ENCODE measurements around the gene IPMK.
"Not testable (repeated sequence)": the region's sequence is repeated elsewhere in the genome, so short reads cannot be mapped to it uniquely, and the experiment has no call there.

Gene IPMK

GRCh38 chr10:58229856-58230255 is 37.8 kb downstream of the IPMK start:
- not testable (repeated sequence) for DNase-seq (ENCODE audit: low read depth in 2 of 2, low spot score in 1 of 2)

DNA sequence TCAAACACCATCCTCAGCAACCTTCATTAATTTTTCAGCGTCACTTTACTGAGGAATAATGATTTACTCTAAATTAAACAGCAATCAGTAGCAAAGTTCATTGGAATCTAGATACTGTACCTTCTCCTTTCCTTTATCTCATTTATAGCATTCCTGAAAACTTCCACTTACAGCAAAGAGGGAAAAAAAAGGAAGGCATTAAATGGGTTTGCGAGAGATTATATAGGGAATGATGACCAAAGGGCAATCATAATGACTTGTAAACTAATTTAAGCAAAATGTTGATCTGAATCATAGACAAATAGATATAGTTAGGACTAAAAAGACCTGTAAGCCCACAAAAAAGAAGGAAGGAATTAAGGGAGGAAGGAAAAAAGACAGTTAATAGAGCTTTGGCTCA is 42.0 kb downstream of the IPMK start:
- DNase-seq (ENCODE audit: low read depth in 2 of 2, low spot score in 1 of 2), result no peak

DNA sequence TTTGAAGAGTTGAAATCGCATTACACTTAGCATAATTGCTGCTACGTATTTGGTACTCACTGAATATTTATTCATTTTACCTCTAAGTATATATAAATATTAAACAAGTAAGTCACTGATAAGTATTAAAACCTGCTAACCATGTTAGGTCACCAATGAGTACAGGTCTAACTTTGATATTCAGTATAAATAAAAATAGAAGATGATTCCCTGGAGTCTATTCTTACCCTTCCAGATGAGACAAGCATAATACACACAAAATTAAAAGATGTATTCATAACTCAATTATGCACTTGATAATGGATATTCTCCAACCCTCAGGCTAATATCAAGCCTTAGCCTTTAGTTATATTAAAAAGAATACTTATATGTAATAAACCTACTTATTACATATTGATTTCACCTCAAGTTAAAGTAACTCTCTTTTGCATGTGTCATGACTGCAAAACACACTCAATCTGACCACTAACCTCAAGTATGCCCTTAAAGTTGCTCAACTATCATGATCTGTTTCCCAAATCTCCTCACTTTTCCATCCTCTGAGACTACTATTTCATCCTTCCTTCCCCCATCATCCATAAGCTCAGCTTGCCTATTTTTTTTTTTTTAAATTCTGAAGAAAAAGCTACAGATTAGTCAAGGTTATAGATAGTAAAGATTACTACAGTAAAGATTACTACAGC is 46.8 kb downstream of the IPMK start:
- DNase-seq (ENCODE audit: low read depth in 2 of 2, low spot score in 1 of 2), result no peak

- no peak for DNase-seq (ENCODE audit: low read depth in 2 of 2, low spot score in 1 of 2)
These were observed 47.8 kb downstream of the IPMK start for GRCh38 chr10:58219875-58220274.

- no peak for DNase-seq (ENCODE audit: low read depth in 2 of 2, low spot score in 1 of 2)
These were observed 50.1 kb downstream of the IPMK start for GRCh38 chr10:58217612-58218011.

DNA sequence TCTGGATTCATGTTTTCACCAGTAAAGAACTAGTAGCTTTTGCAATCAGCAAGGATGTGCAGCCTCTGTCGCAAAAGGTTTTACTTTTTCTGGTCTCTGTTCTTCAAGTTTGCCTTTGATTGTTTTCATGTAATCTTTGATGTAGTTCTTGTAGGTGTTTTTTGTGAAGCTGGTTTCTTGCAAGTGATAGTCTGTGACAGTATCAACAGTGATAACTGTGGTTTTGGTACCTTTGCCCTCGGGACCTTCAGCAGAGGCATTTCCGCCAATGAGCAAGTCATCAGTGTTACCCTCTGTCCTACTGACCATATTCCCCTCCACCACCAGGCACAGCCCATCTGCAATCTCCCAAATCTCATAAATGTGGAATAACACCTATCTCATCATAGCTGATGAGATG is 55.1 kb downstream of the IPMK start:
- DNase-seq (ENCODE audit: low read depth in 2 of 2, low spot score in 1 of 2), result no peak

- DNase-seq (ENCODE audit: low read depth in 2 of 2, low spot score in 1 of 2), result no peak
These were observed 57.5 kb downstream of the IPMK start for GRCh38 chr10:58210160-58210559.

GRCh38 chr10:58209669-58210068 is 58.0 kb downstream of the IPMK start:
- no peak for DNase-seq (ENCODE audit: low read depth in 2 of 2, low spot score in 1 of 2)

GRCh38 chr10:58206251-58206650 is 61.4 kb downstream of the IPMK start:
- DNase-seq (ENCODE audit: low read depth in 2 of 2, low spot score in 1 of 2), result no peak

- DNase-seq (ENCODE audit: low read depth in 2 of 2, low spot score in 1 of 2), result no peak
These were observed 66.0 kb downstream of the IPMK start for GRCh38 chr10:58201704-58202103.

DNA sequence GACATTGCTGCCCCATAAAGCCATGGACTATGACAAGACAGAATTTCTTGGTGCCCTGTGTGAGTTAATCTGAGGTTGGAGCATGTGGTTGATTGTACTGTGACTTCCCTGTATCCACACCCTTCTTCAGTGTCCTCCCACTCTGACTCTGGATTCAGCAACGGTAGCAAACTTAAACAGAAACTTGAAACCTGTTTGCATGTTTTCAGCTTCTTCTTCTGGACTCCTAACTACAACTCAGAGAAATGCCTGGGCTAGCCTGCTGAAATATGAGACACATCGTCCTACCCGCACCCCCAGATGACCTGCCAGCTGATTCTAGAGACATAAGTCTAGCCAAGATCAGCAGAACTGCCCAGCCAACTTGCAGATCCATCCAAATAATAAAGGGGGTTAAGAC is 78.4 kb downstream of the IPMK start:
- DNase-seq (ENCODE audit: low read depth in 2 of 2, low spot score in 1 of 2), result no peak

- no peak for DNase-seq (ENCODE audit: low read depth in 2 of 2, low spot score in 1 of 2)
These were observed 83.5 kb downstream of the IPMK start for GRCh38 chr10:58184120-58184670.

DNA sequence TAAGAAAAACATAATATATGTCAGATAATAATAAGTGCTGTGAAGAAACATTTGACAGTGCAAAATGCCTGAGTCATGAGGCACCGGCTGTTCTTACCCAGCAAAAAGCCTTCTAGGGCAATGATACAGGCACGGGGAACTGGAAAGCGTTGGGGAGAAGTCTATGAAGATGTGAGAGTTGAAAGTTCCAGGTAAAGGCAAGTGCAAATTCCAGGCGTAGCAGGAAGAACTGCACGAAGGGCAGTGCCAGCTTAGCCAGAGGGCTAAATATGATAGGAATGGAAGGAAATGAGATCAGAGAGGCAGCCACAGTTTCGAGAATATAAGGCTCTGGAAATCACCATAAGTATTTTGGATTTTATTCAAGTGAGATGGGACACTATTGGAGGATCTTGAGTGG is 87.0 kb downstream of the IPMK start:
- DNase-seq (ENCODE audit: low read depth in 2 of 2, low spot score in 1 of 2), result no peak

DNA sequence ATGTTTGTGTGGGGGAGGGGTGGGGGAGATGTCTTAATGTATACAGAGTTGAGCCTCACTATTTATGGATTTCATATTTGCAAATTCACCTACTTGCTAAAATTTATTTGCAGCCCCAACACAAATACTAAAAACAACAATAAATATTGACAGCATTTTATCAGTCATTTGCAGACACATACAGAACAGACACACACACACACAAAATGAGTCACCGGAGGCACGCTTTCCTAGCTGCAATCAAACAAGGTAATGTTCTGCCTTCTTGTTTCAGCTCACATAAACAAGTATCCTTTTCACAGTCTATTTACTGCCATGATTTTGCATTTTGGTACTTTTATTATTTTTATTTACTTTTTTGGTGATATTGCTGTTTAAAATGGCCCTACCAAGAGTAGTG is 88.5 kb downstream of the IPMK start:
- DNase-seq (ENCODE audit: low read depth in 2 of 2, low spot score in 1 of 2), result no peak

GRCh38 chr10:58178811-58179210 is 88.9 kb downstream of the IPMK start:
- no peak for DNase-seq (ENCODE audit: low read depth in 2 of 2, low spot score in 1 of 2)

GRCh38 chr10:58177362-58177947 is 90.2 kb downstream of the IPMK start:
- DNase-seq (ENCODE audit: low read depth in 2 of 2, low spot score in 1 of 2), result no peak

DNA sequence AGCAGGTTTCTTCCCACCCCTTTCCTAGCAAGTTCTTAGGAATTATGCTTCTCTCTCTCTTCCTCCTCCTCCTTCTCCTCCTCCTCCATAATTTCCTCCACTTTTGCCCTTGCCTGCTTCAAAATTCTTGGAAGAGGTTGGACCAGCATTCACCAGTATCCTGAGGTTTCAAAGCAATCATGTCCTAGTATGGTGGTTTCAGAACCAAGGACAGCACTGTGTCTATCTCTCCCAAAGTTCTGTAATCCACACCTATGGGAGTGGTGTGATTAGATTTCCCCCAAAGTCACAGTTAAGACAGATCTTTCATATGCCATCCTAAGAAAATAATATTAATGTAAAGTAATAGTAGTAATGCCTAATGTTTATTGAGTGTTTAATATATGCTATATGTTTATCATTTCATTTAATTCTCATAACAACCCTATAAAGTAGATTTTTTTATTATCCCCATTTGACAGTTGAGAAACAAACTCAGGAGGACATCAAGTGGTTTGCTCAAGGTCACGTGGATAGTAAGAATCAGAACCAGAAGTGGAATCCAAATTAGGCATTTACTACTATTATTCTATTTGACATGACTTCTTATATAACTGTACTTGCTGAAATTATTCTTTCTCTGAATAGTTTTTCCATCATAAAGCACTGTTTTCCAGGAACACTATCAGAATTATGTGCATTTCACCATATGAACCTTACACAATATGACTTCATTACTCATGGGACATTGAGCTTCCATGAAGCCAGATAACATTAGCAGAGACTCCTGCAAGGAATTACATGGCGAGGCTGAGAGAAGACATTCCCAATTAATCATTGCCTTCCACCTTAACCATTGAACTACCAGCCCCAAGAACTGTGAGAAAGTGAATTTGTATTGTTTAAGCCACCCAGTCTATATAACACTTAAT is 91.4 kb downstream of the IPMK start:
- DNase-seq (ENCODE audit: low read depth in 2 of 2, low spot score in 1 of 2), result no peak

DNA sequence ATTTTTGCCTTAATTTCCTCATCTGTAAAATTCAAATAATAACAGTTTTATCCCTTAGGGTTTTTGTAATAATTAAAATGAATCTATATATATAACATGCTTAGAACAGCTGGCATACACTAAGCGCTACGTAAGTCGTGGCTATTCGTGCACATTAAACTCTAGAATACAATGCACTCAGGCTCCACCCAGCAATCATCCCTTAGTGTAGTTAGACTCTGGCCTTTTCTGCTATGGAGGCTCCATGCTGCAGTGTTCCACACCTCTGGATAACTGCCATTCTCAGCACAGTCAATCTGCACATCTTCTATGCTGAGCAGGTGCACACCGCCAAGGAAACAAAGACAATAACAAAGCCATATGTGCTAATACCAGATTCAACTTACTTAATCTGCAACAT is 92.9 kb downstream of the IPMK start:
- no peak for DNase-seq (ENCODE audit: low read depth in 2 of 2, low spot score in 1 of 2)

GRCh38 chr10:58173391-58173790 is 94.3 kb downstream of the IPMK start:
- DNase-seq (ENCODE audit: low read depth in 2 of 2, low spot score in 1 of 2), result no peak

GRCh38 chr10:58171146-58171545 is 96.5 kb downstream of the IPMK start:
- DNase-seq (ENCODE audit: low read depth in 2 of 2, low spot score in 1 of 2), result no peak

DNA sequence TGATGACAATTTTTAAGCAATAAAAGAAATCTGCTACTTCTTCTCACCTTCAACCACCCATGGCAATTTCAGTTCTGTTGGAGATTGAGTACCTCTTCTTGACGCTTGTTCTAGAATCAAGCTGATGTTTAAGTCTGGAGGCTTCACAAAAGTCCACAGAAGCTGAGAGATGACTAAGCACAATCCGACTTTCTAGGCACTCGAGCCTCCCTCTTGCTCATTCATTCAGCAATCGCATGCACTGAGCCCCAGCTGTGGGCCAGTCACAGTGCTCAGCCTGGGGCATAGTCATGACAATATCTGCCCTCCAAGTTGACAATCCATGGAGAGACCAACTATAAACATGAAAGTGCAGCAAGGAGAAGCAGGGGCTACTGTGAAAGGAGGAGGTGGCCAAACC is 103.2 kb downstream of the IPMK start:
- no peak for DNase-seq (ENCODE audit: low read depth in 2 of 2, low spot score in 1 of 2)

GRCh38 chr10:58158806-58159205 is 108.9 kb downstream of the IPMK start:
- no peak for DNase-seq (ENCODE audit: low read depth in 2 of 2, low spot score in 1 of 2)

Measured in stimulated activated CD8-positive, alpha-beta memory T cell treated with anti-CD3 and anti-CD28 coated beads, Interleukin-4, amount 100 ng/mL, for 4 hours (primary cell).